Psoas muscle (tissue), 8 donors: Measurements from ENCODE around the gene RFC4. TPM values are rescaled to one million over a fixed set of nuclear protein-coding genes. Genes with fewer than 3 reads are reported as not detected.
A peak's percentile ranks its signal among the peaks of the same experiment; 100 is the strongest.

Experiments used
- ATAC-seq, 4 donors: fragments of 200-7000 bp; cut with Tn5 transposase; one replicate each; pipeline ENCODE4 v1.9.1; 2020; ENCODE audit warnings: moderate library complexity in 3 of 4, mild to moderate bottlenecking in 2 of 4
- DNase-seq, 2 donors: peaks; one replicate each; pipeline ENCODE4 v3.0.0-alpha.2; 2020
- H3K27ac ChIP-seq: fragments of 200-600 bp; one replicate; pipeline ENCODE4 v1.8.0; 2022
- H3K27me3 ChIP-seq, 3 donors: fragments of 200-600 bp in 1 of 3; one replicate each; pipeline versions ENCODE4 v1.6.1 to v1.8.0; 2013 to 2022; ENCODE audit warnings: low read length in 2 of 3, mild to moderate bottlenecking in 2 of 3, moderate library complexity in 1 of 3; ENCODE audit not compliant: insufficient read depth in 3 of 3
- H3K36me3 ChIP-seq, 2 donors: fragments of 200-600 bp in 1 of 2; one replicate each; pipeline versions ENCODE4 v1.6.1 to v1.8.0; 2013 to 2022; ENCODE audit warnings: low read depth in 1 of 2, mild to moderate bottlenecking in 1 of 2, moderate library complexity in 1 of 2; ENCODE audit not compliant: insufficient read depth in 1 of 2
- H3K4me1 ChIP-seq: fragments of 200-600 bp; one replicate; pipeline ENCODE4 v1.8.0; 2022
- H3K4me3 ChIP-seq: fragments of 200-600 bp; one replicate; pipeline ENCODE4 v1.8.0; 2022; ENCODE audit warnings: mild to moderate bottlenecking
- H3K9me3 ChIP-seq: fragments of 200-600 bp; one replicate; pipeline ENCODE4 v1.8.0; 2022
- WGBS, 3 donors: extraction: QIAGEN DNeasy Blood & Tissue Kit; methylation state at CpG; one replicate each; pipeline versions ENCODE4 v1.1.6 to v1.1.7; 2013; 5-methylcytosine and 5-hydroxymethylcytosine counted together
- intact Hi-C, 2 donors: fragments of 100-400 bp; cut with DNase I; formaldehyde crosslinking; loops; one replicate each; pipeline versions ENCODE4 v1.11.0 to v1.14.2; 2022
- polyA plus RNA-seq, 3 donors: library from polyadenylated mRNA; stranded (reverse); fragments of 200-250 nt; gene quantifications; one replicate each; pipeline ENCODE4 v1.2.3, GENCODE V29; 2013
- total RNA-seq, 4 donors: library from RNA; stranded (reverse); fragmentation: NEBNext Ultra II Directional in 2 of 4; extraction: Animal tissue kit (Norgen Biotek cat#: 25700) in 2 of 4; gene quantifications; one replicate each; pipeline versions ENCODE4 v1.2.1 to v1.2.4, GENCODE V29; 2021 to 2023
- TF ChIP-seq, protein P1 (sequence below): fragments of 200-600 bp; IDR thresholded peaks from one replicate; pipeline ENCODE4 v1.8.0; 2022; ENCODE audit warnings: antibody characterized with exemption
- donor health status: healthy with polysubstance abuse.
- donor health status: DM: no; HTN: no; CAD: no; lungs with moderate emphysema.
- donor health status: Bipolar disorder and iron deficiency.
- donor health status: healthy.
- donor health status: DM: yes; HTN: yes; CAD: no.
- donor health status: DM: no; HTN: no; CAD: no.
- donor health status: DM: no; HTN: no; CAD: no.
- donor health status: DM: yes; HTN: yes; CAD: no.

Gene RFC4
- total and polyA plus RNA-seq, 7 donors: 3.4 to 20.6 (median 8.1) TPM

DNA sequence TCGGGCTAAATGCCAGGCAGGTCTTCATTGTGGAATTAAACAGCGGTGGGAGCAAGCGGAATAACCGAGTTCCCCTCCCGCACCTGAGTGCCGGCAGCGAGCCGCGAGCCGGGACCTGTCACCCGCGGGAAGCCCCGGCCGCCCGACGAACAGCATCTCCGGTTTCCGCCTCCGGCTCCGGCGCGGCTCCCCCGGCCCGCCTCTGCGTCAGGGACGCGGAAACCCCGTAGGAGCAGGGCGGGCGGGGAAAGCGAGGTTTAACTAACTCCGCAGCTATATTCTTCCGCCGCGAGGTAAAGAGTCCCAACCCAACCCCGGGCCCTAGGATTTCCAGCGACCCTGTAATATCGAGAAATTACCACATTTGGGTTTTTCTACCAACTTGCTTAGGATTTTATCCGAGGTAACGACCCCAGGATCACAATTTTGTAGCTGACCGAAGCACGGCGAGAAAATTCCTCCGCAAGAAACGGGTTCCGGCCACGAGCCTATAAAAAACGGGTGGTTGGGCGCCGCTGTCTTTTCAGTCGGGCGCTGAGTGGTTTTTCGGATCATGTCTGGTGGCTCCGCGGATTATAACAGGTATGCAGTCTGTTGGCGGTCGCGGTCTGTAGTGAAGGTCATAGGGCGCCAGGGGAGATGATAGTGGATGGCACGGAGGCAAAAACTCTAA, 23.1 kb downstream of the RFC4 start, which contains the start of gene EIF4A2:
Gene EIF4A2, plus strand, starts transcription at position 520 of the 673 bp plus-strand sequence. Its CDS starts 34 bp downstream, at position 554.
- 0% methylated on average over 60 of the region's 60 CpGs for WGBS, 3 donors
- Histone ChIP-seq H3K4me3 (peak within 1 kb of the TSS; percentile 93), H3K27me3 (no peaks in the 10 kb centered on the region), H3K4me1 (peaks cover 38% of the 10 kb centered on the region), H3K27ac (peak within 1 kb of the TSS; percentile 98), H3K9me3 (no peaks in the 10 kb centered on the region), H3K36me3 (peaks cover 22 to 42% of the 10 kb centered on the region in 2 donors)
- intact Hi-C loops: loop anchor here in 1 of 2 donors (5.0 kb wide), 2 partner anchors 211 to 846 kb away; partner anchors contain the start of genes DNAJB11 and TRA2B
- TF ChIP-seq, protein P1, sequence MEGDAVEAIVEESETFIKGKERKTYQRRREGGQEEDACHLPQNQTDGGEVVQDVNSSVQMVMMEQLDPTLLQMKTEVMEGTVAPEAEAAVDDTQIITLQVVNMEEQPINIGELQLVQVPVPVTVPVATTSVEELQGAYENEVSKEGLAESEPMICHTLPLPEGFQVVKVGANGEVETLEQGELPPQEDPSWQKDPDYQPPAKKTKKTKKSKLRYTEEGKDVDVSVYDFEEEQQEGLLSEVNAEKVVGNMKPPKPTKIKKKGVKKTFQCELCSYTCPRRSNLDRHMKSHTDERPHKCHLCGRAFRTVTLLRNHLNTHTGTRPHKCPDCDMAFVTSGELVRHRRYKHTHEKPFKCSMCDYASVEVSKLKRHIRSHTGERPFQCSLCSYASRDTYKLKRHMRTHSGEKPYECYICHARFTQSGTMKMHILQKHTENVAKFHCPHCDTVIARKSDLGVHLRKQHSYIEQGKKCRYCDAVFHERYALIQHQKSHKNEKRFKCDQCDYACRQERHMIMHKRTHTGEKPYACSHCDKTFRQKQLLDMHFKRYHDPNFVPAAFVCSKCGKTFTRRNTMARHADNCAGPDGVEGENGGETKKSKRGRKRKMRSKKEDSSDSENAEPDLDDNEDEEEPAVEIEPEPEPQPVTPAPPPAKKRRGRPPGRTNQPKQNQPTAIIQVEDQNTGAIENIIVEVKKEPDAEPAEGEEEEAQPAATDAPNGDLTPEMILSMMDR: no peak
- ATAC-seq (peak; percentile 87 to 90 (median 88)), DNase-seq (peak; percentile 93 to 94)

DNA sequence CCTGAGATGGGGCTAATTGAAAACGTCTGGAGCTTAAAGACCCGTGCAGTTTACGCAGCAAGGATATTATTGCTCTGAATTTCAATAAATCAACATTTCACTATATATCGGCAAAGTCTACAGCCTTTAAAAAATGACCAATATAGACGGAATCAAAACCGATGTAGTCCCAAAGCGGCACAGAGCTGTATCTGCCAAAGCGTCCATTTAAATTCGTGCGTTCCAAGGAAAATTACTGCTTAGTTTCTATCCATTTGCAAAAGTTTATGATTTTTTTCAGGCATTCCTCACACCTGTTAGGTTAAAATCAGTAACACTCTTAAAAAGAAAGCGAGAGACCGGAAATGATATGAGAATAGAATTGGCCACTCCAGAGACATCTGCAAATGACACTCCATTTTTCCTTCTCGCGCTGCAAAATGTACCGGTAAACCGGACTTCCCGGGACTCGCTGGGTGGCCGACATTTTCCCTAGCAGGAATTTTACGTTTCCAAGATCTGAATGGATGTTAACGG, 23.7 kb downstream of the RFC4 start:
- H3K9me3 ChIP-seq: no peaks in the 10 kb centered on the region
- H3K36me3 ChIP-seq: peaks cover 21 to 36% of the 10 kb centered on the region in 2 donors
- peaks cover 32% of the 10 kb centered on the region for H3K4me1 ChIP-seq
- ATAC-seq (peak; percentile 0 to 8 (median 4)), DNase-seq (no peak)
- peak overlapping the region; percentile 93 for H3K4me3 ChIP-seq
- TF ChIP-seq, protein P1: no peak
- intact Hi-C loops: loop anchor here in 1 of 2 donors (5.0 kb wide), 2 partner anchors 210 to 845 kb away; partner anchors contain the start of genes DNAJB11 and TRA2B
- H3K27me3 ChIP-seq: no peaks in the 10 kb centered on the region
- 3 to 4% (median 4%) methylated on average over 21 of the region's 21 CpGs for WGBS, 3 donors
- peak overlapping the region; percentile 98 for H3K27ac ChIP-seq

DNA sequence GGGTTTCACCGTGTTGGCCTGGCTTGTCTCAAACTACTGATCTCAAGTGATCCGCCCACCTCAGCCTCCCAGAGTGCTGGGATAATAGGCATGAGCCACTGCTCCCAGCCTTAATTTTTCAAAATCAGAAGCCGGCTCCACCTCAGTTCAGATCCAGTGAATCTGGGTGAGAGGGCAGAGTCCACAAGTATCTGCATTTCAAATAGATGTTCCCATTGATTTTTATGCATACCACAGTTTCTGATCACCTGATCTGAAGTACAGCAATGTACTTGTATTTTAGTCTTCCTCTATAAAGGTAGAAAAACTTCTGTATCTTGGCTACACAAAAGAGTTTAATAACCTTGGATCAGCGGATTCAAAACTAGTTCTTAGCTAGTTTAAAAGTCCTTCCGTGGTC, 27.1 kb downstream of the RFC4 start:
- Histone ChIP-seq H3K27ac (no peak overlapping the region), H3K9me3 (no peaks in the 10 kb centered on the region), H3K27me3 (peaks cover 0 to 4% (median 0%) of the 10 kb centered on the region in 3 donors), H3K4me1 (peaks cover 4% of the 10 kb centered on the region), H3K4me3 (no peak overlapping the region), H3K36me3 (peaks cover 0 to 2% of the 10 kb centered on the region in 2 donors)
- no peak for ATAC-seq
- intact Hi-C loops: no loop called here
- no peak for DNase-seq
- TF ChIP-seq, protein P1: no peak
- WGBS, 3 donors: 90 to 96% (median 93%) methylated on average over 5 of the region's 5 CpGs

DNA sequence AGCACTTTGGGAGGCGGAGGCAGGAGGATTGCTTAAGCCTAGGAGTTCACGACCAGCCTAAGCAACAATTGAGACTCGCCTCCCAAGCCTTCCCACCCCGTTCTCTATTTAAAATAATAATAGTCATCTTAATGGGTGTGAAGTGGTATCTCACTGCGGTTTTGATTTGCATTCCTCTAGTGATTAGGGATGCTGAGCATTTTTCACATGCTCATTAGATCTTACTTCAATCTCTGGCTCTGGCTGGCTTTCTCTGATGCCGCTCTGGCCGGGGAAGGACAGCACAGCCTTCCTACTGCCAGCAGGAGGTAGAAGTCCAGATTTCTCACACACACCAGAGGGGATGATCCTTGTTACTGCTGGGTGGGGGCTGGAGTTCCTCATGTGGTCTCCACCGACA, 30.3 kb downstream of the RFC4 start:
- no peak for ATAC-seq
- WGBS, 3 donors: 52 to 54% (median 54%) methylated on average over 8 of the region's 8 CpGs
- Histone ChIP-seq H3K27ac (no peak overlapping the region), H3K4me1 (no peaks in the 10 kb centered on the region), H3K9me3 (no peaks in the 10 kb centered on the region), H3K4me3 (no peak overlapping the region), H3K36me3 (no peaks in the 10 kb centered on the region), H3K27me3 (peaks cover 0 to 4% (median 0%) of the 10 kb centered on the region in 3 donors)
- TF ChIP-seq, protein P1: no peak
- no peak for DNase-seq
- intact Hi-C loops: no loop called here
